Skeletal muscle tissue (tissue), 4 donors: ENCODE measurements around the gene COQ5. TPM values are rescaled to one million over a fixed set of nuclear protein-coding genes. Genes with fewer than 3 reads are reported as not detected.

Source experiments
- H3K27ac ChIP-seq: one replicate; pipeline ENCODE4 v1.7.0; 2013; ENCODE audit warnings: mild to moderate bottlenecking, low read depth, low read length, inconsistent platforms
- H3K27me3 ChIP-seq, 3 donors: one replicate each; pipeline ENCODE4 v1.7.0; 2013; ENCODE audit warnings: low read length in 3 of 3; ENCODE audit not compliant: control insufficient read depth in 3 of 3, insufficient read depth in 3 of 3
- H3K36me3 ChIP-seq, 3 donors: one replicate each; pipeline ENCODE4 v1.7.0; 2013; ENCODE audit warnings: low read length in 3 of 3; ENCODE audit not compliant: control insufficient read depth in 3 of 3, insufficient read depth in 3 of 3
- H3K4me1 ChIP-seq, 3 donors: one replicate each; pipeline ENCODE4 v1.7.0; 2013; ENCODE audit warnings: low read length in 3 of 3, mild to moderate bottlenecking in 3 of 3; ENCODE audit not compliant: control insufficient read depth in 3 of 3, insufficient read depth in 3 of 3
- H3K4me3 ChIP-seq, 3 donors: one replicate each; pipeline ENCODE4 v1.7.0; 2013; ENCODE audit warnings: low read length in 3 of 3
- H3K9ac ChIP-seq, 3 donors: one replicate each; pipeline ENCODE4 v1.7.0; 2013; ENCODE audit warnings: low read length in 3 of 3, mild to moderate bottlenecking in 3 of 3, moderate library complexity in 2 of 3, low read depth in 1 of 3
- H3K9me3 ChIP-seq, 3 donors: one replicate each; pipeline ENCODE4 v1.7.0; 2013; ENCODE audit warnings: low read length in 3 of 3; ENCODE audit not compliant: control insufficient read depth in 3 of 3
- total RNA-seq: library from RNA; depleted of rRNA; stranded (reverse); fragments of >200 nt; gene quantifications from one replicate; pipeline ENCODE4 v1.2.3, GENCODE V29; 2014
- donor health status: Osteomylitis.

COQ5 gene
- total RNA-seq, 1 donor from 2014 or later = 29.7 TPM

- Histone ChIP-seq H3K27me3 (no peaks in the 10 kb centered on the region), H3K36me3 (no peaks in the 10 kb centered on the region), H3K27ac (no peak overlapping the region), H3K9me3 (no peaks in the 10 kb centered on the region), H3K4me1 (peaks cover 5 to 6% (median 6%) of the 10 kb centered on the region in 3 donors), H3K9ac (no peak overlapping the region), H3K4me3 (no peak overlapping the region)
Observed at GRCh38 chr12:120473807-120474615, 54.9 kb downstream of the COQ5 start.

DNA sequence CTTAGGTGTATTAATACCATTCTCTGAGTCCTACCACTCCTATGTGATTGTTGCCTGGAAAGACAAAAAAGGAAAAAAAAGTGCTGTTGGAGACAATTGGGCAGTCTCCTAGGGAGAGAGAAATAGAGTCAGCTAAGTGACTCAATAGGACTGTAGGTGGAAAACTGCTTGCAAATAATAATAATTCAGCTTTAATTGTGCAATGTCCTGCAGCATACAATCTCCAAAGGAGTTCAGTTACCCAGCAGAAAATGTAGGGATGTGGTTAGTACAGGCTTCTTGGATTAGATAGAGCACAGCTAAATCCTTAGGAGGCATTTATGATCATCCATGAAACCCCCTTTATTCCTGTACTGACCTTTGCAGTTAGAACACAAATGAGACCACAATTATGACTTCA is 56.4 kb downstream of the COQ5 start:
- Histone ChIP-seq H3K27me3 (no peaks in the 10 kb centered on the region), H3K36me3 (no peaks in the 10 kb centered on the region), H3K4me3 (no peak overlapping the region), H3K9ac (no peak overlapping the region), H3K9me3 (no peaks in the 10 kb centered on the region), H3K4me1 (peaks cover 13 to 18% (median 15%) of the 10 kb centered on the region in 3 donors), H3K27ac (no peak overlapping the region)

- H3K4me3 ChIP-seq = peak overlapping the region; percentile 91 to 96 (median 95)
- no peaks in the 10 kb centered on the region for H3K9me3 ChIP-seq
- no peaks in the 10 kb centered on the region for H3K27me3 ChIP-seq
- H3K27ac ChIP-seq = peak overlapping the region; percentile 80
- peaks cover 0 to 14% (median 11%) of the 10 kb centered on the region in 3 donors for H3K36me3 ChIP-seq
- H3K4me1 ChIP-seq = peaks cover 17 to 23% (median 19%) of the 10 kb centered on the region in 3 donors
- peak overlapping the region; percentile 90 to 93 (median 91) for H3K9ac ChIP-seq
Observed at GRCh38 chr12:120470150-120470784, 58.7 kb downstream of the COQ5 start.

- H3K4me3 ChIP-seq = peak within 1 kb of the TSS; percentile 91 to 96 (median 95)
- no peaks in the 10 kb centered on the region for H3K27me3 ChIP-seq
- peak within 1 kb of the TSS; percentile 90 to 93 (median 91) for H3K9ac ChIP-seq
- peak within 1 kb of the TSS; percentile 80 for H3K27ac ChIP-seq
- peaks cover 0 to 21% (median 17%) of the 10 kb centered on the region in 3 donors for H3K36me3 ChIP-seq
- no peaks in the 10 kb centered on the region for H3K9me3 ChIP-seq
- H3K4me1 ChIP-seq = peaks cover 17 to 23% (median 19%) of the 10 kb centered on the region in 3 donors
Observed at GRCh38 chr12:120469450-120470149, 59.4 kb downstream of the COQ5 start, which contains the start of gene SRSF9. TSS of gene SRSF9 (minus strand) at chr12:120469748. CDS start at chr12:120469609, 139 bp downstream.

DNA sequence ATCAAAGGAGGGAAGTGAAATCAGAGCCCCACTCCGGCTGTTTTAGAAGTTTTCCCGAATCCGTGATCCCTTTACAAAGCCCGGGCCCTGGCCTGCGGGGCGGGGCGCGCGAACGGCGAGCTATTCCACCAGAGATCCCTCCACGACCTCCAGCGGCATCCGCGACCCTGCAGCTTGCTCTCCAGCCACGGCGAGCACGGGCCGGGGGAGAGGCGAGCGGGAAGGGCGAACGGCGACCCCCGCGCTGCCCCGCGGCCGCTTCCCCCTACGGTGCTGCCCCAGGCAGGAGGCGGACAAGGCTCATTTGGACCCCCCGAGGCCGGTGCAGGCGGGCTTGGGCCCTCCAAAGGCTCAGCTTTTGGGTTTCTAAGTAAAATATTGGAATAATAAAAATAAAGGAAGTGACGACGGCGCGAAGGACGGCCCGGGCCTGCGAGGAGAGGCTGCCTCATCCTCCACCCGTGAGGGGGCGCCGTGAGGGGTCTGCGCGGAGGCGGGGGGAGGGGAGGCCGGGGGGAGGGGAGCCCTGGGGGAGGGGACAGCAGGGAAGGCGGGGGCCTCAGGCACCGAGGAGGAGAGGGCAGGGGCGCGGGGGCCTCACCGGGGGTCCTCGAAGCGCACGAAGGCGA is 60.0 kb downstream of the COQ5 start:
- Histone ChIP-seq H3K9ac (peak overlapping the region; percentile 86 to 93 (median 91)), H3K27me3 (no peaks in the 10 kb centered on the region), H3K4me3 (peak overlapping the region; percentile 74 to 96 (median 91)), H3K36me3 (peaks cover 2 to 26% (median 23%) of the 10 kb centered on the region in 3 donors), H3K4me1 (peaks cover 17 to 23% (median 19%) of the 10 kb centered on the region in 3 donors), H3K27ac (peak overlapping the region; percentile 80), H3K9me3 (no peaks in the 10 kb centered on the region)

- peak overlapping the region; percentile 73 to 93 (median 86) for H3K9ac ChIP-seq
- H3K27ac ChIP-seq = peak overlapping the region; percentile 80
- H3K4me3 ChIP-seq = peak overlapping the region; percentile 74 to 96 (median 91)
- no peaks in the 10 kb centered on the region for H3K9me3 ChIP-seq
- H3K4me1 ChIP-seq = peaks cover 17 to 23% (median 19%) of the 10 kb centered on the region in 3 donors
- no peaks in the 10 kb centered on the region for H3K27me3 ChIP-seq
- H3K36me3 ChIP-seq = peaks cover 7 to 32% (median 29%) of the 10 kb centered on the region in 3 donors
Observed at GRCh38 chr12:120468325-120468820, 60.6 kb downstream of the COQ5 start.

- no peaks in the 10 kb centered on the region for H3K9me3 ChIP-seq
- no peak overlapping the region for H3K4me3 ChIP-seq
- peaks cover 17 to 23% (median 19%) of the 10 kb centered on the region in 3 donors for H3K4me1 ChIP-seq
- H3K36me3 ChIP-seq = peaks cover 16 to 41% (median 38%) of the 10 kb centered on the region in 3 donors
- H3K9ac ChIP-seq = no peak overlapping the region
- no peaks in the 10 kb centered on the region for H3K27me3 ChIP-seq
- H3K27ac ChIP-seq = no peak overlapping the region
Observed at GRCh38 chr12:120467439-120467838, 61.5 kb downstream of the COQ5 start.

DNA sequence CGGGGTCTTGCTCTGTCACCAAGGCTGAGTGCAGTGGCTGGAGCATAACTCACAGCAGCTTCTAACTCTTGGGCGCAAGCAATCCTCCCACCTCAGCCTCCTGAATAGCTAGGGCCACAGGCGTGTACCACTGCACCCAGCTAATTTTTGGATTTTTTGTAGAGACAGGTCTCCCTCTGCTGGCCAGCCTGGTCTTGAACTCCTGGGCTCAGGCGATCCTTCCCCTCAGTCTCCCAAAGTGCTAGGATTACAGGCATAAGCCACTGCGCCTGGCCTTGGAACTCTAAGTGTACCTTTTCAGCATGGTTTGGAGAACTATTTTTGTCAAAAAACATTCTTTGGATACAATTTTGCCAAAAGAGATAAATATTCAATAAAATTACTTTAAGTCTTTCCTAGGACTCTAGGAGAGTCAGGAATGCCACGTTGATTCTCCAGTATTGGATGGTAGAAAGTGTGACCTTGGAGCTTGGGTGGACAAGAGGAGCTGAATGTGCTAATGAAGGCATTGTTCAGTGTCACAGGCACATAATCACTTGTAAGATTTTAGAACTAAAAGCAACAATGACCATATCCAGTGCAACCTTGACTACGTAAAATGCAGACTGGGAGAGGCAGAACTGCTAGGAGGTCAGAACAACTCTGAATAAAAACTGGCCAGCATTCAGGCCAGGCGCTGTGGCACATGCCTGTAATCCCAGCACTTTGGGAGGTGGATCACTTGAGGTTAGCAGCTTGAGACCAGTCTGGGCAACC is 62.2 kb downstream of the COQ5 start:
- Histone ChIP-seq H3K36me3 (peaks cover 21 to 47% (median 45%) of the 10 kb centered on the region in 3 donors), H3K4me1 (peaks cover 17 to 23% (median 19%) of the 10 kb centered on the region in 3 donors), H3K4me3 (no peak overlapping the region), H3K9me3 (no peaks in the 10 kb centered on the region), H3K27me3 (no peaks in the 10 kb centered on the region), H3K9ac (peak overlapping the region in 1 of 3 donors; percentile 33), H3K27ac (no peak overlapping the region)

DNA sequence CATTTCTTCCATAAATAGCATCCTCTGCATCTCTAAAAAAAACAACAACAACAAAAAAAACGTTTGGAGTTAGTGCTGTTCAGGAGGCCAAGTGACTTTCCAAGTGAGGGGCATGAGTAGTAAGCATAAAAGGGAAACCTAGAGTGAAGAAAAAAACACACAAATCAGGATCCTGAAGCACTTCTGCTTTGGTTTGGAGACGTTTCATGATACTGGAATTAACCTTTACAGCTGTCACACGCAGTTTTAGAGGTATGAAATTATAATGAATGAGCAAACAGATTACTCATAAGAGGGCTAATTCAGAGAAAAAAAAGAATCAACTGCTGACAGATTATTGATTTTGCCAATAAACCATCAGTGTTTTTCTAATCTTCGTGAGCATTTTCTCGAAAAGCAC is 63.2 kb downstream of the COQ5 start:
- H3K36me3 ChIP-seq = peaks cover 25 to 55% (median 52%) of the 10 kb centered on the region in 3 donors
- no peaks in the 10 kb centered on the region for H3K9me3 ChIP-seq
- H3K4me3 ChIP-seq = no peak overlapping the region
- H3K27ac ChIP-seq = no peak overlapping the region
- H3K27me3 ChIP-seq = no peaks in the 10 kb centered on the region
- peaks cover 17 to 23% (median 19%) of the 10 kb centered on the region in 3 donors for H3K4me1 ChIP-seq
- H3K9ac ChIP-seq = no peak overlapping the region
